Amniotic epithelial cell (primary cell): ENCODE results near the gene RASSF4.

Source experiments
- DNase-seq: peaks from one replicate; pipeline ENCODE4 v3.0.0-alpha.2; 2010; ENCODE audit warnings: low read depth

Gene RASSF4

GRCh38 chr10:44990302-44990655 lies 30.7 kb downstream of the RASSF4 start:
- no peak for DNase-seq

DNA sequence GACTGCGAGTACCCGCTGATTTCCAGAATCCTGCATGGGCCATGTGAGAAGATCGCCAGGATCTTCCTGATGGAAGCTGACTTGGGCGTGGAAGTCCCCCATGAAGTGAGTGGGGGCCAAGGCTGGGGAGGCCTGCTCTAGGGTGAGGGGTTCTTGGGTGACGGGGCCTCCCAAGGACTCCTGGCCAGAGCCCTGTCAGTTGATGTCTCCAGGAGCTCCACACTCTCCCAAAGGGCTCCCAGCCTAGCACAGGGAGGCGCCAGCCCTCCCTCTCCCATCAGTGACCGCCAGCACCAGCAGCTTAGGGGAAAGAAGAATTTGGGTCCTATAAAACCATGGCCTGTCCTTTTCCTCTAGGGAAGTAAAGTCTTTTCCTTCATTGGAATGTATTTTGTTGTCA lies 31.4 kb downstream of the RASSF4 start:
- DNase-seq, result no peak

GRCh38 chr10:44991571-44991970 lies 32.0 kb downstream of the RASSF4 start:
- no peak for DNase-seq

DNA sequence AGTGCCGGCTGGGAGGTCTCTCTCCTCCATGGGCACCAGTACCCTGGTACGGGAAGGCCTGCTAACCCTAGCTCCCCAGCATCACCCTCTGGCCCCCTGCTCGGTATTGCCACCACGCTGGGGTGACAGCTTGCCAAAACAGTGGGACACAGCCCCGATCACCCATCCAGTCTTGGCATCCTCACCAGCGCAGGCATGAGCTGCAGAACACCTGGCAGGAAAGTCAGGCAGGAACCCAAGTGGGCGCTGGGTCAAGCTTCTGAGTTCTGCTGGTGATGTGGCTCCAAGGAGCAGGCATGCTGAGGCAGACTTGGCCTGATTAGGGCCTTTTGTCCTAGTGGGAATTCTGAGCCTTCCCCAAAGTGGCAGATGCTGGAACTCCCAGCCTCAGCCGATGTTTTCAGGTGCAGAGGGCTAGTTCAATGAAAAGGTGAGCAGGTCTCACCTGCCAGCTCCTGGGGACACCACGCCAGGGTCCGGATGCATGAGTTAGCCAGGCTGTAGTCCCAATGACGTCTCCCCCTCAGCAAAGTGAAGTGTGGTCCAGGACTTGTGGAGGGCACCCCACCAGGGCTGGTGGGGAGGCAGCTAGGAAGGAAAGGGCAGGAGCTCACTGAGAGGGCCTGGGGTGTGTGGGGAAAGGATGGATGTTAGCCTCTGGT lies 32.6 kb downstream of the RASSF4 start:
- no peak for DNase-seq

DNA sequence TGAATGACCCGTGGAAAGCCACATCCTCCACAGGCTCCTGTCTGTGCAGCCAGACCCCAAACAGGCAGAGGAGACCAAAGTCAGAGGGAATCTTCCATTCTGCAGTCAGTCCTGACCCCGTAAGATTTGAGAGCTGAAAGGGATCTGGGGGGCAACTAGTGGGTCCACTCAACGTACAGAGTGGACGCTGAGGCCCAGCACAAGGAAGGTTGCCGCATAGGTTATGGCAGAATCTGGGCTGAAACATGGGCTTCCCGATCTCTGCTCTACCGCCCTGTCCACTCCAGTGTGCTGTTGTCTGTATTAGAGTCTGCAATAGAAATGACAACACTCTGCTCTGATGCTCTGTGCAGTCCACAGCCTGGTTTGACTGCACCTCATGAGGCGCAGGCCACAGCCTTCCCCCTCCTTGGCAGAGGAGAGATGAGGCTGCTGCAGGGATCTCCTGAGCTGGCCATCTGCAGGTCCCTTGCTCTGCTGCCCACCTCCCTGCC lies 33.2 kb downstream of the RASSF4 start:
- DNase-seq, result no peak

- no peak for DNase-seq
Measured at GRCh38 chr10:44993226-44993921, 33.8 kb downstream of the RASSF4 start.

DNA sequence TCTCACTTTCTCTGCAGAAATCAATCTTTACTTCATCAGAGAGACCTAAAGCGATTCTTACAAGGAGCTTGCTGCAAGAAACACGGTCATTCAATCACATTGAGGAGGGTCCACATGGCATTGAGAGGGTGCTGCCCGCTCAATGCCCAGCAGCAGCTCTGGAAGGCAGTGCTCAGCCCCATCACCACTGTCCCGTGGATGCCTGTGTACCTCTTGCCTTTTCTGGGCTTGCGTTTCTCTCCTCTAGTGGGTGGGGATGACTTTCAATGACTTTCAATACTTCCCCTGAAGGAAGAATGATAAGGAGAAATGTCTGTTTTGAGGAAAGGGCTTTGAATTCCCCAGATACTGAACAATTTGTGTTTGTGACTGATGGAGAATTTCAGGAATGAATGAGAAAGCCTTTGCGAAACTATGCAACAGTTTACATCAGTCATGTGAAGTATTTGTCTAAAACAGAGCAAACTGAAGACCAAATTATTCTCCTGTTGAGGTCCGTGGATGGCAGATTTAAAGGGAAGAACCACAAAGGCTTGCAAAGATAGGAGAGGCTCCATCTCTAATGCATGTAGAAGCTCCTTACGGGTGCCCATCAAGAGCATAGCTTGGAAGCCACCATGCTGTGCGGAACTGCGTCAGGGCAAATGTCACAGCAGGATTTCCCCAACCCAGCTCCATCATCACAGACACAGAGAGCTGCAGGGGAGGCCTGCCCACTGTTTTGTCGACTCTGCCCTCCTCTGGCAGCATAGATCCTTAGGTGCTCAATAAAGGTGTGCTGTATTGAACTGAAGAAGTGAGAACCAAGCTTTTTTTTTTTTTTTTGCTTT lies 34.5 kb downstream of the RASSF4 start:
- DNase-seq, result peak; percentile 90

DNA sequence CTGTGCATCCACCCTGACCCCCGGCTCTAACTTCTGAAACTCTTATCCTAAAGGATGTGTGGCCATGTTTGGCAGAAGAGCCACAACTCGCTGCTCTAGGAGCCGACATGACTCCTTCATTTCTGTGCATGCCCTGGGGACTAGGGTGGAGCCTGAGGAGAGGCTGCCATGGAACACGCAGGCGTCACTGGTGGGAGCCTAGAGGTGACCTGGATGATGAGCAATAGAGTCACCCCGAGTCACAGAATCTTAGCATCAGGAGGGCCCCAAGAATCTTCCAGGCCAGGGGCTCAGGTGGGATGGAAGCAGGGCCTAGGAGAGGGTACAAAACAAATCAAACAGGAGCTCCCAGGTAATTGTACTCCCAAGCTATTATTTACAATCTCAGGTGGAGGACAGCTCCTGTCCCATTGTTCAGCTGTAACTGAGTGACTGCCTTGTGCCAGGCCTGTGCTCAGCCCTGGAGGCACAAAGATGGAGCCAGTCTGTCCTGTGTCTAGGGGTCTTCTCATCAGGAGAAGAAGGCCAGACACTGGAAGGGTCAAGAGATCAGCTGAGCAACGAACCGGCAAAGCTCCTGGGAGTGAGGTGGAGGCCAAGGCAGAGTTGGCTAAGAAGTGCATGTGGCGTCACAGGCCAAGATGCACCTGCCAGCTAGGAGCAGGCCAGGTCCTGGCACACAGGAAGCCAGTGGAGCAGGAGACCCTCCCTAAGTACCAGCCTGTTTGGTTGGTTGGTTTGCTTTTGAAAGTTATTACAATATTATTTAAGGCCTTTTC lies 35.3 kb downstream of the RASSF4 start:
- no peak for DNase-seq

GRCh38 chr10:44995581-44995913 lies 35.9 kb downstream of the RASSF4 start:
- no peak for DNase-seq

GRCh38 chr10:44995914-44996669 lies 36.5 kb downstream of the RASSF4 start:
- DNase-seq, result peak; percentile 94

GRCh38 chr10:44997105-44997748 lies 37.6 kb downstream of the RASSF4 start:
- no peak for DNase-seq

GRCh38 chr10:44998146-44998631 lies 38.6 kb downstream of the RASSF4 start:
- DNase-seq, result peak; percentile 99

GRCh38 chr10:45000138-45000751 lies 40.6 kb downstream of the RASSF4 start:
- peak; percentile 74 for DNase-seq

DNA sequence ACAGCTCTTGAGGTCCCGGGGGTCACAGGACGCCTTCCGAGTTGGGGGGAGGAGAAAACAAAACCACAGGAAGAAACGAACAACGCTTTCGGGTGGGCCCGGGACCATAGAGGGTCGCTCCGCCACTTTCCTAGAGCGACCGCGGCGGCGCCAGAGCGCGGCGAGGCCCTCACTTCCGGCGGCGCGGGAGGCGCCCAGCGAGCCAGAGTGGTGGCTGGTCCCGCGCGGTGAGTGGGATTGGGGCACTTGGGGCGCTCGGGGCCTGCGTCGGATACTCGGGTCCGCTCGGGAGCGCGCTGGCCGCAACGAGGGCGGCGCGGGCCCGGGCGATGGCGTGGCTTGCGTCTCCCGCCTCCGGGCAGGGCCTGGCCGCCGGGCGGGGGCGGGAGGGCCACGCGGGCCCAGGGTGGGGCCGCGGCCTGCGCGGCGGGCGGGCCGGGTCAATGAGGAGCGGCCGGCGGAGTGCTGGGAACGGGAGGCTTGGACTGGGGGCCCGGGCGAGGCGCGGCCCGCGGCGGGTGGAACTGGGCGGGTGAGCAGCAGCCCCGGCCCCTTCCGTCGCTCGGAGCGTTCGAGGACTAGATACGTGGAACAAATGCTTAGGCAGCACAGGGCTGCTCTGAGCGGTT lies 41.3 kb downstream of the RASSF4 start, which contains the start of gene ZNF22:
ZNF22 (plus strand) TSS at position 172 of the 629 bp plus-strand sequence. CDS start 2,446 bp downstream, outside the sequence.
- peak; percentile 54 for DNase-seq

GRCh38 chr10:45001381-45002148 lies 42.0 kb downstream of the RASSF4 start:
- peak; percentile 72 for DNase-seq

- no peak for DNase-seq
Measured at GRCh38 chr10:45003432-45004000, 43.9 kb downstream of the RASSF4 start.

GRCh38 chr10:45004661-45005060 lies 45.1 kb downstream of the RASSF4 start:
- DNase-seq, result no peak

DNA sequence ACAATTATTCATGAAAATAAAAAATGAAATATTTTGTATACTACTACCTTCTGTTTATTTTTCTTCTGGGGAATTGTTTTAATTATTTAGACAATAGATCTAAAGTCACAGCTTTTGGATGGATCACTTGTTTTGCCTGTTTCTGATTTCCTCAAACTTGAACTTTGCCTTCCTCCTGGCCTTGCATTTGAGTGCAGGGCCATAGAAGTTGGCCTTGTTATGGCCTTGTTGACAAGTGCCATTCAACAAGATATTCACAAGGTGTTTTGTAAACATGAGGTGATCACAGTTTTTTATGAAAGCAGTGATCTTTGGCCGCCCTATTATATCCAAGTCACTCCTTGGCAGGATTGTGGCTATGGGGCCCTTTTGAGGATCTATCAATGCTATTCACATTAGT lies 45.7 kb downstream of the RASSF4 start:
- no peak for DNase-seq
